K562 (cell line): ENCODE results near the gene OR8B3. TPM values are rescaled to one million over a fixed set of nuclear protein-coding genes. Genes with fewer than 3 reads are reported as not detected.

Source experiments
- ATAC-seq: fragments of 200-7000 bp; cut with Tn5 transposase; 3 replicates; pipeline ENCODE4 v1.9.1; 2020; ENCODE audit warnings: moderate library complexity
- BruUV-seq: library from RNA; stranded (reverse); fragments of 400-500 nt; replicated peaks from 2 replicates; lab custom pipeline; 2021; lab: Mats Ljungman, UMichigan
- CTCF ChIA-PET: fragments of 300-600 bp; formaldehyde crosslinking; extraction: SDS; loops from one replicate; lab custom pipeline; 2021; ENCODE audit warnings: low intra/inter-chr PET ratio; lab: Yijun Ruan, JAX
- POLR2A ChIA-PET: fragments of 300-600, 350-650 bp; sonication (Branson Sonifier 250); formaldehyde crosslinking; extraction: SDS; loops from one replicate; lab custom pipeline; 2021; ENCODE audit warnings: antibody characterized with exemption, inconsistent platforms; lab: Yijun Ruan, JAX
- DNase-seq, 4 experiments: peaks; one replicate each; pipeline versions ENCODE4 v3.0.0 to v3.0.0-alpha.2; 2011 to 2018; ENCODE audit warnings: low spot score in 3 of 4, mixed read lengths in 3 of 4; ENCODE audit errors: extremely low read depth in 1 of 4
- FAIRE-seq: peaks from 2 replicates; lab custom pipeline; 2011; peaks lifted over from hg19 to GRCh38; lab: Jason Lieb, UNC
- H2AFZ ChIP-seq: 2 replicates; pipeline ENCODE4 v1.6.0; 2011; ENCODE audit warnings: low read depth, low read length, control low read depth, inconsistent platforms
- H3K27ac ChIP-seq: fragments of 200-600 bp; 3 replicates; pipeline ENCODE4 v1.8.0; 2011; ENCODE audit warnings: low read depth, mild to moderate bottlenecking, control low read depth, inconsistent platforms, low read length, moderate library complexity, mixed read lengths; ENCODE audit errors: extremely low read depth
- H3K27me3 ChIP-seq, 2 experiments: fragments of 300-600 bp in 1 of 2; 2 replicates in 1 of 2; 3 replicates in 1 of 2; pipeline versions ENCODE4 v1.6.0 to v1.8.0; 2011; ENCODE audit warnings: inconsistent platforms in 2 of 2, low read length in 2 of 2, mild to moderate bottlenecking in 1 of 2, mixed read lengths in 1 of 2, moderate library complexity in 1 of 2; ENCODE audit not compliant: control insufficient read depth in 2 of 2, insufficient read depth in 2 of 2
- H3K36me3 ChIP-seq: fragments of 300-600 bp; 3 replicates; pipeline ENCODE4 v1.8.0; 2011; ENCODE audit warnings: mild to moderate bottlenecking, low read length, inconsistent platforms; ENCODE audit not compliant: control insufficient read depth, insufficient read depth
- H3K4me1 ChIP-seq, 2 experiments: fragments of 200-600 bp in 1 of 2; replicated peaks in 1 of 2; 2 replicates in 1 of 2; 3 replicates in 1 of 2; pipeline versions ENCODE4 v1.5.1 to v1.8.0; 2011; ENCODE audit warnings: inconsistent platforms in 2 of 2, low read length in 2 of 2, mild to moderate bottlenecking in 1 of 2, mixed read lengths in 1 of 2, moderate library complexity in 1 of 2; ENCODE audit not compliant: control insufficient read depth in 2 of 2, insufficient read depth in 2 of 2
- H3K4me2 ChIP-seq: 2 replicates; pipeline ENCODE4 v1.6.1; 2011; ENCODE audit warnings: low read length, control low read depth, inconsistent platforms, mixed read lengths; ENCODE audit not compliant: insufficient read depth
- H3K4me3 ChIP-seq: fragments of 200-600 bp; sonication (generic), shearing (Covaris generic); 2 replicates; pipeline ENCODE4 v1.5.1; 2016; ENCODE audit warnings: control low read depth, inconsistent platforms
- H3K79me2 ChIP-seq: fragments of 200-600 bp; 3 replicates; pipeline ENCODE4 v1.8.0; 2011; ENCODE audit warnings: low read length, inconsistent platforms; ENCODE audit not compliant: control insufficient read depth, insufficient read depth
- H3K9ac ChIP-seq, 2 experiments: 2 replicates each; pipeline versions ENCODE4 v1.6.0 to v1.6.1; 2011; ENCODE audit warnings: low read depth in 2 of 2, low read length in 2 of 2, control low read depth in 1 of 2, inconsistent platforms in 1 of 2, mild to moderate bottlenecking in 1 of 2, mixed read lengths in 1 of 2; ENCODE audit not compliant: insufficient read depth in 1 of 2
- H3K9me1 ChIP-seq: one replicate; pipeline ENCODE4 v1.6.0; 2011; ENCODE audit warnings: inconsistent platforms, mild to moderate bottlenecking, low read length, moderate library complexity; ENCODE audit not compliant: control insufficient read depth, insufficient read depth
- H3K9me3 ChIP-seq: replicated peaks from 2 replicates; pipeline ENCODE4 v1.5.1; 2011; ENCODE audit warnings: low read depth, low read length, inconsistent platforms; ENCODE audit not compliant: control insufficient read depth, insufficient read depth
- H4K20me1 ChIP-seq: replicated peaks from 2 replicates; pipeline ENCODE4 v1.6.1; 2011; ENCODE audit warnings: low read length, inconsistent platforms, mixed read lengths; ENCODE audit not compliant: control insufficient read depth, insufficient read depth
- CREBBP ChIP-seq: IDR thresholded peaks from one replicate; pipeline ENCODE4 v1.6.1; 2012; ENCODE audit warnings: low read depth, mild to moderate bottlenecking, control low read depth, inconsistent platforms, low read length
- SNRNP70 ChIP-seq: fragments of 200-400 bp; formaldehyde crosslinking; optimal IDR thresholded peaks from 2 replicates; pipeline ENCODE3; 2017; ENCODE audit warnings: low read depth, low read length
- SRSF9 ChIP-seq: fragments of 200-400 bp; formaldehyde crosslinking; IDR thresholded peaks from 2 replicates; pipeline ENCODE4 v1.6.1; 2017; ENCODE audit warnings: low read depth, low read length, borderline replicate concordance
- ZNF184 ChIP-seq: sonication (generic); formaldehyde crosslinking; IDR thresholded peaks from 2 replicates; pipeline ENCODE4 v1.5.0; 2020; ENCODE audit warnings: missing genetic modification reagents
- ZNF212 ChIP-seq: fragments of 450-650 bp; formaldehyde crosslinking; IDR thresholded peaks from 2 replicates; pipeline ENCODE4 v1.4.0; 2020; ENCODE audit warnings: mild to moderate bottlenecking
- WGBS: fragments of 100-300 bp; shearing (Covaris generic); methylation state at CpG from one replicate; pipeline ENCODE4 v1.1.6; 2016; ENCODE audit warnings: low coverage, mixed read lengths; ENCODE audit not compliant: insufficient coverage; ENCODE audit errors: missing lambda C conversion rate; 5-methylcytosine and 5-hydroxymethylcytosine counted together
- in situ Hi-C: fragments of 300-500 bp; cut with MboI; formaldehyde crosslinking; loops from 4 replicates; pipeline ENCODE4 v1.15.0; 2018; ENCODE audit warnings: inconsistent platforms, mixed read lengths
- intact Hi-C: fragments of 100-400 bp; cut with micrococcal nuclease; formaldehyde crosslinking; loops from 2 replicates; pipeline ENCODE4 v1.14.2; 2022
- polyA plus RNA-seq, 8 experiments: library from polyadenylated mRNA; depleted of rRNA in 4 of 8; stranded (reverse) in 5 of 8; unstranded in 3 of 8; fragments of >200 nt; fragmentation: Nextera tagmentation in 2 of 8; fragmentation: Illumina TruSeq in 1 of 8; extraction: Ambion mirVana in 2 of 8; extraction: Trizol in 1 of 8; gene quantifications; 2 replicates each; pipeline versions ENCODE4 v1.2.1 to v1.2.3, GENCODE V29; 2011 to 2014; ENCODE audit warnings: inconsistent platforms in 1 of 8, missing spikeins in 1 of 8
- total RNA-seq, 7 experiments: library from RNA; depleted of rRNA in 6 of 7; stranded (reverse); fragments of >200 nt in 6 of 7; fragmentation: Illumina TruSeq in 2 of 7; extraction: Trizol in 2 of 7; gene quantifications; 2 replicates each; pipeline versions ENCODE4 v1.2.1 to v1.2.3, GENCODE V29; 2011 to 2021; ENCODE audit warnings: low replicate concordance in 1 of 7
- TF ChIP-seq, protein P1 (sequence below): sonication (generic); formaldehyde crosslinking; IDR thresholded peaks from 2 replicates; pipeline ENCODE4 v1.8.1; 2023; ENCODE audit warnings: mild to moderate bottlenecking, missing genetic modification reagents, moderate library complexity

Gene OR8B3
- total and polyA plus RNA-seq, 9 of the 15 experiments (the other 6 are each of a cell fraction or from before 2014, with no cell fraction given) = 0.13 TPM; not detected in 8

DNA sequence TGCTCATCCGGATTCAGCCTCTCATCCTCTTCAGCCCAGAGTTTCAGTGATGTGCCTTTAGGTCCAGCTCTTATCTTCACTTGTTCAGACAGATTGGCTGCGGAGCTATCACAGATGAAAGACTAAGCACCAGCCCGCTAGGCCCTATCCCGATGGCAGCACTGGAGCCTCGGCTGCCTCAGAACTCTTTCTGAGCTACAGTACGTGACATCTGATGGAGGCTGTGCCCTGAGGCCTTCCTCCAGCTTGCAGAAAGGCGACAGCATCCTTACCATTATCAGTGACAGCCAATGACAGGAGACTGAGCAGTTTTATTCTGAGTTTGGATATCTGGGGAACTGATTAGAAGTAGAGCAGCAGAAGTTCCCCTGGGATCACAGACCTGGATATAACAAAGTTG lies 42.7 kb upstream of the OR8B3 start:
- H3K79me2 ChIP-seq = no peaks in the 10 kb centered on the region
- DNase-seq (peak in 1 of 4 experiments; percentile 13), ATAC-seq (no peak), FAIRE-seq (no peak)
- H3K27ac ChIP-seq = no peak overlapping the region
- WGBS = 20% methylated on average over 7 of the region's 7 CpGs
- H3K4me2 ChIP-seq = no peak overlapping the region
- H2AFZ ChIP-seq = no peak overlapping the region
- no peaks in the 10 kb centered on the region for H3K9me3 ChIP-seq
- TF ChIP-seq CREBBP = no peak
- no peak for TF ChIP-seq SRSF9
- TF ChIP-seq, protein P1, sequence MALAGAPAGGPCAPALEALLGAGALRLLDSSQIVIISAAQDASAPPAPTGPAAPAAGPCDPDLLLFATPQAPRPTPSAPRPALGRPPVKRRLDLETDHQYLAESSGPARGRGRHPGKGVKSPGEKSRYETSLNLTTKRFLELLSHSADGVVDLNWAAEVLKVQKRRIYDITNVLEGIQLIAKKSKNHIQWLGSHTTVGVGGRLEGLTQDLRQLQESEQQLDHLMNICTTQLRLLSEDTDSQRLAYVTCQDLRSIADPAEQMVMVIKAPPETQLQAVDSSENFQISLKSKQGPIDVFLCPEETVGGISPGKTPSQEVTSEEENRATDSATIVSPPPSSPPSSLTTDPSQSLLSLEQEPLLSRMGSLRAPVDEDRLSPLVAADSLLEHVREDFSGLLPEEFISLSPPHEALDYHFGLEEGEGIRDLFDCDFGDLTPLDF = no peak
- no peak for TF ChIP-seq ZNF212 (CRISPR knock-in tag)
- no TSS peak for BruUV-seq
- H3K9ac ChIP-seq = no peak overlapping the region
- no peaks in the 10 kb centered on the region for H3K36me3 ChIP-seq
- no peak overlapping the region for H3K4me3 ChIP-seq
- ChIA-PET POLR2A (interaction anchor here (0.6 to 2.3 kb wide), 2 partner anchors 28 to 380 kb away, joined by 4 to 7 read pairs; no protein-coding TSS in a partner anchor), CTCF (no interaction called here)
- no peaks in the 10 kb centered on the region for H4K20me1 ChIP-seq
- H3K4me1 ChIP-seq = peaks cover 0 to 17% of the 10 kb centered on the region in 2 experiments; a peak in 2 of 5 replicates
- H3K27me3 ChIP-seq = no peaks in the 10 kb centered on the region
- in situ Hi-C loops = no loop called here
- H3K9me1 ChIP-seq = no peaks in the 10 kb centered on the region
- intact Hi-C loops = no loop called here

DNA sequence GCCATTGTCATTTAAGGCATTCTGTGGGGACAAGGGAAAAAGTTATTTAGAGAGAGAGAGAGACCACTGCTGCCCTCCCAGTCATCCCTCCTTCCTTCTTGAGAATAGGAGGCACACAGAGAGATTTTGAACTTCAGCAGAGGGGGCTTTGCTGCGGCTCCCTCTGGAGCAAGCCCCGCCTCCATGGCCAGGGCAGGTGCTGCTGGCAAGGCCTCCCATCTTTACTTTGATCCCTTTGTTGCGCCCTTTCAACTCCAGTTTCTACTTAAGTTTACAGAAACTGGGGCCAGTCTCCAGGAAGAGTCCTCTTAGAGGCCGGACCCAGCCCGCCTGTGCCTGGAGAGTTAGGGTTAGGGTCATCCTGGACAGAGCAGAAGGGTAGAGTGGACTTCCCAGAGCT lies 42.3 kb upstream of the OR8B3 start:
- Histone ChIP-seq H3K27me3 (no peaks in the 10 kb centered on the region), H3K79me2 (no peaks in the 10 kb centered on the region), H3K36me3 (no peaks in the 10 kb centered on the region), H2AFZ (peak overlapping the region; percentile 5; the same call in 1 of the 2 replicates), H3K4me2 (peak overlapping the region; percentile 58), H3K9me1 (no peaks in the 10 kb centered on the region), H3K9me3 (no peaks in the 10 kb centered on the region), H3K27ac (no peak overlapping the region; the same call in 2 of the 3 replicates), H3K4me3 (no peak overlapping the region), H3K4me1 (peaks cover 0 to 17% of the 10 kb centered on the region in 2 experiments; a peak in 2 of 5 replicates), H3K9ac (no peak overlapping the region), H4K20me1 (no peaks in the 10 kb centered on the region)
- FAIRE-seq = no peak
- intact Hi-C loops (no loop called here), in situ Hi-C loops (no loop called here)
- DNase-seq = no peak
- ChIA-PET CTCF (no interaction called here), POLR2A (interaction anchor here (0.6 to 2.3 kb wide), 2 partner anchors 29 to 379 kb away, joined by 4 to 7 read pairs; no protein-coding TSS in a partner anchor)
- no peak for ATAC-seq
- TF ChIP-seq SNRNP70 (no peak), ZNF184 (CRISPR knock-in tag) (0 out of 2 replicates have a peak, but pooled peaks have one; percentile 60)
- BruUV-seq = no TSS peak
- 64% methylated on average over 3 of the region's 5 CpGs for WGBS
